ENCODE measurements around the gene HBZ.
"Not testable (repeated sequence)": the region's sequence is repeated elsewhere in the genome, so short reads cannot be mapped to it uniquely, and the experiment has no call there.

The HBZ gene

GRCh38 chr16:170788-171187 is 18.3 kb downstream of the HBZ start:
- DNase-seq = no peak
- Histone ChIP-seq H3K27ac (ENCODE audit: low read length) (no peak overlapping the region), H2AFZ (ENCODE audit: low read length) (no peak overlapping the region), H4K20me1 (ENCODE audit: insufficient read depth, low read length) (no peaks in the 10 kb centered on the region), H3K9me3 (replicated peaks; ENCODE audit: insufficient read depth, low read length) (no peaks in the 10 kb centered on the region), H3K36me3 (replicated peaks; ENCODE audit: insufficient read depth, low read length) (no peaks in the 10 kb centered on the region), H3F3A (ENCODE audit: insufficient read depth, low read length) (no peaks in the 10 kb centered on the region), H3K9me2 (replicated peaks; ENCODE audit: insufficient read depth, low read length) (no peaks in the 10 kb centered on the region), H3K9ac (ENCODE audit: low read length) (no peak overlapping the region), H3K4me2 (ENCODE audit: low read depth, low read length) (no peak overlapping the region), H3K27me3 (replicated peaks; ENCODE audit: insufficient read depth, low read length) (peaks cover 36% of the 10 kb centered on the region), H3K4me1 (ENCODE audit: low read length) (no peaks in the 10 kb centered on the region), H3K4me3 (ENCODE audit: low read length) (no peak overlapping the region), H3K79me2 (ENCODE audit: low read length) (no peaks in the 10 kb centered on the region)
- no peak for TF ChIP-seq CTCF (IDR thresholded peaks at IDR 0.05; ENCODE audit: low read length)
- no peak for TF ChIP-seq EZH2phosphoT487 (IDR thresholded peaks at IDR 0.05; ENCODE audit: low read length)
- TF ChIP-seq EZH2 (optimal IDR thresholded peaks at IDR 0.05; ENCODE audit: low read depth, low read length) = no peak

GRCh38 chr16:172374-172941 is 20.0 kb downstream of the HBZ start, which contains the start of gene HBA2:
Gene HBA2 (plus strand): TSS chr16:172876. CDS start chr16:172913, 37 bp downstream.
- H3K9me3 ChIP-seq (replicated peaks; ENCODE audit: insufficient read depth, low read length); H3K27ac ChIP-seq (ENCODE audit: low read length); H3K36me3 ChIP-seq (replicated peaks; ENCODE audit: insufficient read depth, low read length); H4K20me1 ChIP-seq (ENCODE audit: insufficient read depth, low read length); H3K9ac ChIP-seq (ENCODE audit: low read length); H3K79me2 ChIP-seq (ENCODE audit: low read length); H3F3A ChIP-seq (ENCODE audit: insufficient read depth, low read length); DNase-seq; H3K9me2 ChIP-seq (replicated peaks; ENCODE audit: insufficient read depth, low read length); H2AFZ ChIP-seq (ENCODE audit: low read length); H3K4me1 ChIP-seq (ENCODE audit: low read length); H3K4me3 ChIP-seq (ENCODE audit: low read length); H3K4me2 ChIP-seq (ENCODE audit: low read depth, low read length): not testable (repeated sequence)
- peaks cover 22% of the 10 kb centered on the region for H3K27me3 ChIP-seq (replicated peaks; ENCODE audit: insufficient read depth, low read length)

- H3F3A ChIP-seq (ENCODE audit: insufficient read depth, low read length); H3K4me3 ChIP-seq (ENCODE audit: low read length); H3K36me3 ChIP-seq (replicated peaks; ENCODE audit: insufficient read depth, low read length); H3K4me1 ChIP-seq (ENCODE audit: low read length); H2AFZ ChIP-seq (ENCODE audit: low read length); H4K20me1 ChIP-seq (ENCODE audit: insufficient read depth, low read length); H3K9ac ChIP-seq (ENCODE audit: low read length); H3K9me2 ChIP-seq (replicated peaks; ENCODE audit: insufficient read depth, low read length); H3K4me2 ChIP-seq (ENCODE audit: low read depth, low read length); DNase-seq; H3K9me3 ChIP-seq (replicated peaks; ENCODE audit: insufficient read depth, low read length); H3K79me2 ChIP-seq (ENCODE audit: low read length); H3K27ac ChIP-seq (ENCODE audit: low read length): not testable (repeated sequence)
- peaks cover 24% of the 10 kb centered on the region for H3K27me3 ChIP-seq (replicated peaks; ENCODE audit: insufficient read depth, low read length)
Observed at GRCh38 chr16:173211-173854, 20.9 kb downstream of the HBZ start.

GRCh38 chr16:173928-174769 is 21.7 kb downstream of the HBZ start:
- not testable (repeated sequence) for H3K27ac ChIP-seq (ENCODE audit: low read length); H3K4me2 ChIP-seq (ENCODE audit: low read depth, low read length)
- H3K27me3 ChIP-seq (replicated peaks; ENCODE audit: insufficient read depth, low read length) = peaks cover 29% of the 10 kb centered on the region

More at GRCh38 chr16:173928-174769, 21.7 kb downstream of the HBZ start:
- not testable (repeated sequence) for H4K20me1 ChIP-seq (ENCODE audit: insufficient read depth, low read length); H3K9me3 ChIP-seq (replicated peaks; ENCODE audit: insufficient read depth, low read length); H3K4me1 ChIP-seq (ENCODE audit: low read length); DNase-seq; H3F3A ChIP-seq (ENCODE audit: insufficient read depth, low read length); H3K9ac ChIP-seq (ENCODE audit: low read length); H3K79me2 ChIP-seq (ENCODE audit: low read length); H3K36me3 ChIP-seq (replicated peaks; ENCODE audit: insufficient read depth, low read length); H3K9me2 ChIP-seq (replicated peaks; ENCODE audit: insufficient read depth, low read length); H3K4me3 ChIP-seq (ENCODE audit: low read length); H2AFZ ChIP-seq (ENCODE audit: low read length)
